CD14-positive monocyte (primary cell): ENCODE measurements around the gene PCDH1. TPM values are rescaled to one million over a fixed set of nuclear protein-coding genes. Genes with fewer than 3 reads are reported as not detected.

Experiments used
- DNase-seq, 3 donors: peaks; one replicate each; pipeline ENCODE4 v3.0.0-alpha.2; 2011 to 2022
- H2AFZ ChIP-seq: 2 replicates; pipeline ENCODE4 v1.6.0; 2012; ENCODE audit warnings: mild to moderate bottlenecking, low read depth, low read length, inconsistent platforms; ENCODE audit not compliant: insufficient read depth, poor library complexity, severe bottlenecking
- H3K27ac ChIP-seq, 2 donors: 1 replicate in 1 of 2; 2 replicates in 1 of 2; pipeline ENCODE4 v1.5.1; 2012 to 2013; ENCODE audit warnings: low read length in 2 of 2, control low read depth in 1 of 2, inconsistent platforms in 1 of 2, low read depth in 1 of 2, mild to moderate bottlenecking in 1 of 2
- H3K27me3 ChIP-seq, 2 donors: one replicate each; pipeline versions ENCODE4 v1.6.0 to v1.6.1; 2011 to 2013; ENCODE audit warnings: low read length in 2 of 2; ENCODE audit not compliant: control insufficient read depth in 2 of 2, insufficient read depth in 2 of 2
- H3K36me3 ChIP-seq, 2 donors: replicated peaks in 1 of 2; 1 replicate in 1 of 2; 2 replicates in 1 of 2; pipeline versions ENCODE4 v1.5.1 to v1.6.1; 2012 to 2013; ENCODE audit warnings: low read length in 2 of 2, control low read depth in 1 of 2, inconsistent platforms in 1 of 2, mild to moderate bottlenecking in 1 of 2; ENCODE audit not compliant: insufficient read depth in 2 of 2, control insufficient read depth in 1 of 2
- H3K4me1 ChIP-seq, 2 donors: 1 replicate in 1 of 2; 2 replicates in 1 of 2; pipeline versions ENCODE4 v1.5.1 to v1.6.1; 2012 to 2013; ENCODE audit warnings: low read length in 2 of 2, control low read depth in 1 of 2, inconsistent platforms in 1 of 2, mild to moderate bottlenecking in 1 of 2, moderate library complexity in 1 of 2; ENCODE audit not compliant: insufficient read depth in 2 of 2, control insufficient read depth in 1 of 2
- H3K4me2 ChIP-seq: replicated peaks from 2 replicates; pipeline ENCODE3; 2012; ENCODE audit warnings: low read length, moderate library complexity, mild to moderate bottlenecking; ENCODE audit not compliant: poor library complexity, severe bottlenecking; ENCODE audit errors: extremely low read depth
- H3K4me3 ChIP-seq, 3 experiments: fragments of 200-600 bp in 1 of 3; sonication (generic) in 1 of 3; replicated peaks in 1 of 3; 1 replicate in 2 of 3; 2 replicates in 1 of 3; pipeline ENCODE4 v1.5.1; 2011 to 2013; ENCODE audit warnings: low read length in 3 of 3, mild to moderate bottlenecking in 3 of 3, control low read depth in 2 of 3, low read depth in 2 of 3, inconsistent platforms in 1 of 3, moderate library complexity in 1 of 3
- H3K79me2 ChIP-seq: 2 replicates; pipeline ENCODE4 v1.6.0; 2012; ENCODE audit warnings: mild to moderate bottlenecking, control low read depth, inconsistent platforms, low read length, moderate library complexity; ENCODE audit not compliant: insufficient read depth
- H3K9ac ChIP-seq: 2 replicates; pipeline ENCODE4 v1.6.0; 2017; ENCODE audit warnings: low read length, mild to moderate bottlenecking; ENCODE audit not compliant: insufficient read depth, poor library complexity, severe bottlenecking
- H3K9me3 ChIP-seq, 2 donors: replicated peaks in 1 of 2; 1 replicate in 1 of 2; 2 replicates in 1 of 2; pipeline versions ENCODE4 v1.5.1 to v1.6.1; 2012 to 2013; ENCODE audit warnings: low read length in 2 of 2, control low read depth in 1 of 2; ENCODE audit not compliant: control insufficient read depth in 1 of 2, insufficient read depth in 1 of 2
- H4K20me1 ChIP-seq: 2 replicates; pipeline ENCODE4 v1.6.0; 2012; ENCODE audit warnings: mild to moderate bottlenecking, low read length, control low read depth, moderate library complexity; ENCODE audit not compliant: insufficient read depth
- H3K27ac Mint-ChIP-seq, 7 donors: one replicate each; pipeline ENCODE4 v1.8.0; 2020; ENCODE audit warnings: mild to moderate bottlenecking in 7 of 7, mixed read lengths in 7 of 7, moderate library complexity in 6 of 7, inconsistent platforms in 2 of 7
- H3K27me3 Mint-ChIP-seq, 3 donors: one replicate each; pipeline ENCODE4 v1.8.0; 2021 to 2022; ENCODE audit warnings: low read depth in 3 of 3, mild to moderate bottlenecking in 3 of 3, mixed read lengths in 3 of 3, moderate library complexity in 3 of 3, inconsistent platforms in 1 of 3
- H3K36me3 Mint-ChIP-seq, 2 donors: one replicate each; pipeline ENCODE4 v1.8.0; 2020; ENCODE audit warnings: mixed read lengths in 2 of 2, inconsistent platforms in 1 of 2, mild to moderate bottlenecking in 1 of 2
- H3K4me1 Mint-ChIP-seq: one replicate; pipeline ENCODE4 v1.8.0; 2020; ENCODE audit warnings: mild to moderate bottlenecking, mixed read lengths
- H3K4me3 Mint-ChIP-seq, 2 donors: one replicate each; pipeline ENCODE4 v1.8.0; 2020; ENCODE audit warnings: mild to moderate bottlenecking in 2 of 2, mixed read lengths in 2 of 2, moderate library complexity in 1 of 2
- H3K9me3 Mint-ChIP-seq, 7 donors: one replicate each; pipeline ENCODE4 v1.8.0; 2020 to 2022; ENCODE audit warnings: mixed read lengths in 7 of 7, mild to moderate bottlenecking in 6 of 7, moderate library complexity in 6 of 7, inconsistent platforms in 2 of 7
- WGBS: methylation state at CpG from one replicate; pipeline ENCODE4 v1.1.5; 2013; ENCODE audit warnings: missing lambda C conversion rate; ENCODE audit not compliant: insufficient coverage; 5-methylcytosine and 5-hydroxymethylcytosine counted together
- intact Hi-C, 2 donors: fragments of 100-400 bp; cut with micrococcal nuclease; formaldehyde crosslinking; loops; one replicate each; pipeline versions ENCODE4 v1.15.0 to v1.15.1; 2023
- polyA plus RNA-seq, 3 donors: library from polyadenylated mRNA; depleted of rRNA in 1 of 3; unstranded in 2 of 3; stranded (reverse) in 1 of 3; fragments of 300-500 nt in 2 of 3; fragments of >200 nt in 1 of 3; fragmentation: Illumina TruSeq in 2 of 3; gene quantifications; 1 replicate in 2 of 3; 2 replicates in 1 of 3; pipeline ENCODE4 v1.2.3, GENCODE V29; 2012 to 2021
- TF ChIP-seq, protein P1 (sequence below): fragments of 200-600 bp; IDR thresholded peaks from one replicate; pipeline ENCODE4 v1.8.0; 2022; ENCODE audit warnings: antibody characterized with exemption, mild to moderate bottlenecking

The PCDH1 gene
- polyA plus RNA-seq, 3 donors = not detected

DNA sequence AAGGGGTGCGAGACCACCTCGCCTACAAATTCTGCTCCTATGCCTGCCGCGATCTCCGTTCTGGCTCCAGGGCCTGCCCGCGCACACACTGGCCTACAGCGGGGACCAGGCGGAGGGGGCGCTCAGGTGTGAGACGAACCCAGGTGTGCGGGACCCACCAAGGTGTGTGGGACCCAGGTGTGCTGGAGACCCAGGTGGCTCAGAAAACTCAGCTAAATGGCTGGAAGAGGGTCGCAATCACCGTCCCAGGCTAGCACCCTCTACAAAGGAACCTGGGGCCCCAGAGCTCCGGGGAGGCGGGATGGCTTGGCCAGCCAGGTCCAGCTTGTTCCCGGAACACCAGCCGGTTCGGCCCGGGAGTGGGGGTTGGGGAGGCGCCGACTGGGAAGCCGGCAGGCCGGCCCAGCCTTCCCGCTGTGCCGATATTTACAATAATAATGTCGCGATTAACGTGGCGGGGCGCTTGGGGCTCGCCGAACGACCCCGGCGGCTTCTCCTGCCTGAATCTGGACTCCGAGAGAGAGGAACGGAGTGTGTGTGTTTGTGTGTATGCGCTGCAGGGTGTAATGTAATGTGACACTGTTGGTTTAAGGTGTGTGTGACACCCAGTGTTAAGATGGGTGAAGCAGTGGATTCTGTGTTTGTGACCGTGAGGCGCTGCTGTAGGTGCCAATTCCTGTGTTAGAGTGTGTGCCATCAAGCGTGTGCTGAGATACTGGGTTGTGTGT lies 1.4 kb downstream of the PCDH1 start:
- intact Hi-C loops = loop anchor here in 1 of 2 donors (5.0 kb wide), 1 partner anchor 174 kb away; no protein-coding TSS in a partner anchor
- no peak overlapping the region for H3K4me2 ChIP-seq
- TF ChIP-seq, protein P1, sequence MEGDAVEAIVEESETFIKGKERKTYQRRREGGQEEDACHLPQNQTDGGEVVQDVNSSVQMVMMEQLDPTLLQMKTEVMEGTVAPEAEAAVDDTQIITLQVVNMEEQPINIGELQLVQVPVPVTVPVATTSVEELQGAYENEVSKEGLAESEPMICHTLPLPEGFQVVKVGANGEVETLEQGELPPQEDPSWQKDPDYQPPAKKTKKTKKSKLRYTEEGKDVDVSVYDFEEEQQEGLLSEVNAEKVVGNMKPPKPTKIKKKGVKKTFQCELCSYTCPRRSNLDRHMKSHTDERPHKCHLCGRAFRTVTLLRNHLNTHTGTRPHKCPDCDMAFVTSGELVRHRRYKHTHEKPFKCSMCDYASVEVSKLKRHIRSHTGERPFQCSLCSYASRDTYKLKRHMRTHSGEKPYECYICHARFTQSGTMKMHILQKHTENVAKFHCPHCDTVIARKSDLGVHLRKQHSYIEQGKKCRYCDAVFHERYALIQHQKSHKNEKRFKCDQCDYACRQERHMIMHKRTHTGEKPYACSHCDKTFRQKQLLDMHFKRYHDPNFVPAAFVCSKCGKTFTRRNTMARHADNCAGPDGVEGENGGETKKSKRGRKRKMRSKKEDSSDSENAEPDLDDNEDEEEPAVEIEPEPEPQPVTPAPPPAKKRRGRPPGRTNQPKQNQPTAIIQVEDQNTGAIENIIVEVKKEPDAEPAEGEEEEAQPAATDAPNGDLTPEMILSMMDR = no peak
- H3K27me3 ChIP-seq = peaks cover 58 to 86% of the 10 kb centered on the region in 2 donors
- H3K4me3 ChIP-seq = no peak overlapping the region
- 5% methylated on average over 42 of the region's 42 CpGs for WGBS
- peaks cover 4% of the 10 kb centered on the region for H4K20me1 ChIP-seq
- peak overlapping the region; percentile 0 to 86 for H3K4me3 Mint-ChIP-seq
- H3K36me3 Mint-ChIP-seq = peaks cover 0 to 10% of the 10 kb centered on the region in 2 donors
- no peaks in the 10 kb centered on the region for H3K79me2 ChIP-seq
- H3K9me3 ChIP-seq = peaks cover 2 to 38% of the 10 kb centered on the region in 2 donors
- H3K27ac Mint-ChIP-seq = peak overlapping the region in 1 of 7 donors; percentile 12
- no peak overlapping the region for H2AFZ ChIP-seq
- DNase-seq = no peak
- peaks cover 12 to 18% of the 10 kb centered on the region in 2 donors for H3K4me1 ChIP-seq
- no peak overlapping the region for H3K27ac ChIP-seq
- peaks cover 22% of the 10 kb centered on the region for H3K4me1 Mint-ChIP-seq
- H3K9me3 Mint-ChIP-seq = peaks cover 0 to 21% (median 8%) of the 10 kb centered on the region in 7 donors
- peaks cover 79 to 96% (median 88%) of the 10 kb centered on the region in 3 donors for H3K27me3 Mint-ChIP-seq
- H3K36me3 ChIP-seq = no peaks in the 10 kb centered on the region
- H3K9ac ChIP-seq = no peak overlapping the region

DNA sequence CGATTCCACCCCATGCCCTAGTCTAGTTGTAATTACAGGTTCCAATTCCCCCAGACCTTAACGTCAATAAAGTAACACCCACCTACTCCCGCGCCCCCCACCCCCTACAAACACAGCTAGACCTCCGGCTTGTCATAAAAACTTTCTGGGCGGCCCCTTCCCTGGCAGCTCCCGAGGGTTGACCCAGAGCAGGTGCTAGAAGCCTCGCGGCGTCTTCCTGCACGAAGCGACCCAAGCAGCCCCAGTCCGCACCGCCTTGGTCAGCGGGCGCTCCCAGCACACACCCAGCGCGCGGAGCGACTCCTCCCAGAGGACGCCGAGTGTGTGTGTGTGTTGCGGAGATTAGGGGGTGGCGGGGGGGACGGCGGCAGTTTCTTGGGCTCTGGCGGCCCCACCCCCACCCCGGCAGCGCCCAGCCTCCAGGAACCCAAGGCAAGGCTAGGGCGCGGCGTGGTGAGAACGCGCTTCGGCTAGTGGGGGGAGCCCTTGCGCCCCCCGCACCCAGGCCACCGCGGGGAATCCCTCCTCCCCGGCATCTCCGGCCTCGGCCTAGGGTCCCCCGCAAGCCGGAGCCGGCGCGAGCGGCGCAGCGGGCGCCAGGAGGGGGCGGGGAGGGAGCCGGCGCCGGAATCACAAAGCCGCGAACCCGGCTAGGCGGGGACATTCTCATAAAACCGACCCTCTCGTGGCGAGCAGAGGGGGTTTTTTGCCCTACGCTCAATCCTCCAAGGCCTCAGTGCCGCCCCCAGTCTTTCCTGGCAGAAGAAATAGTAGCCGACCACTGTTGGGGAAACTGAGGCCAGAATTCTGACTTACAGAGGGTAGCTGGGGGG lies 2.2 kb downstream of the PCDH1 start:
- H3K27me3 Mint-ChIP-seq = peaks cover 78 to 92% (median 84%) of the 10 kb centered on the region in 3 donors
- no peak overlapping the region for H3K4me2 ChIP-seq
- peaks cover 55 to 84% of the 10 kb centered on the region in 2 donors for H3K27me3 ChIP-seq
- H3K4me1 ChIP-seq = peaks cover 12 to 18% of the 10 kb centered on the region in 2 donors
- H3K4me1 Mint-ChIP-seq = peaks cover 22% of the 10 kb centered on the region
- TF ChIP-seq, protein P1 = no peak
- H3K9ac ChIP-seq = no peak overlapping the region
- H3K9me3 Mint-ChIP-seq = peaks cover 0 to 21% (median 8%) of the 10 kb centered on the region in 7 donors
- no peak for DNase-seq
- H3K4me3 Mint-ChIP-seq = peak overlapping the region in 1 of 2 donors; percentile 68
- H3K27ac Mint-ChIP-seq = no peak overlapping the region
- H3K9me3 ChIP-seq = peaks cover 2 to 38% of the 10 kb centered on the region in 2 donors
- 1% methylated on average over 49 of the region's 65 CpGs for WGBS
- H3K36me3 ChIP-seq = no peaks in the 10 kb centered on the region
- peaks cover 0 to 10% of the 10 kb centered on the region in 2 donors for H3K36me3 Mint-ChIP-seq
- H3K4me3 ChIP-seq = no peak overlapping the region
- no peaks in the 10 kb centered on the region for H3K79me2 ChIP-seq
- no peak overlapping the region for H2AFZ ChIP-seq
- intact Hi-C loops = loop anchor here in 1 of 2 donors (5.0 kb wide), 1 partner anchor 174 kb away; no protein-coding TSS in a partner anchor
- no peak overlapping the region for H3K27ac ChIP-seq
- peaks cover 4% of the 10 kb centered on the region for H4K20me1 ChIP-seq
